Anterior cingulate cortex (tissue), 58 donors: ENCODE measurements around the gene USP17L21.
"Not testable (repeated sequence)": the region's sequence is repeated elsewhere in the genome, so short reads cannot be mapped to it uniquely, and the experiment has no call there.

Experiments
- DNase-seq, 58 donors: peaks; one replicate each; lab custom pipeline; 2025; lab: John Stamatoyannopoulos, UW

Gene USP17L21

DNA sequence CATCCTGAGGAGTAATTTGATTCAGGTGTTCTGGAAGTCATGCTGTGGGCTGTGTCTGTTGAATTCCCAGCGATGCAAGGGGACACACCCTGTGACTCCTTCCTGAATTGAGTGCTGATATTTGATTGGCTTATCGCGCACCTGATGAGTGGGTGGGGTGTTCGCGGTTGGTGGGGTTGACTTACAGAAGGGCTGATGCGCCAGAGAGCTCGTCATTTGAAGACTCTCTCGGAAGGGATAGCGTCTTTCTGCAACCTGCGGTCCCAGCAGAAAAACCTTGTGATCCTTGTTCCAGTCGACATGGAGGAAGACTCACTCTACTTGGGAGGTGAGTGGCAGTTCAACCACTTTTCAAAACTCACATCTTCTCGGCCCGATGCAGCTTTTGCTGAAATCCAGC, at the start of gene USP17L21:
Gene USP17L21 (plus strand): TSS at position 301 of the 400 bp plus-strand sequence. CDS start 0 bp downstream, at position 301.
- not testable (repeated sequence) for DNase-seq

- DNase-seq = not testable (repeated sequence)
These were observed 48.0 kb upstream of the USP17L21 start for GRCh38 chr4:9214701-9215100.

- DNase-seq = not testable (repeated sequence)
These were observed 47.6 kb upstream of the USP17L21 start, which contains the start of gene USP17L11 for GRCh38 chr4:9215105-9215504. Gene USP17L11, plus strand, starts transcription at chr4:9215405. Its CDS starts 0 bp downstream, at chr4:9215405.

DNA sequence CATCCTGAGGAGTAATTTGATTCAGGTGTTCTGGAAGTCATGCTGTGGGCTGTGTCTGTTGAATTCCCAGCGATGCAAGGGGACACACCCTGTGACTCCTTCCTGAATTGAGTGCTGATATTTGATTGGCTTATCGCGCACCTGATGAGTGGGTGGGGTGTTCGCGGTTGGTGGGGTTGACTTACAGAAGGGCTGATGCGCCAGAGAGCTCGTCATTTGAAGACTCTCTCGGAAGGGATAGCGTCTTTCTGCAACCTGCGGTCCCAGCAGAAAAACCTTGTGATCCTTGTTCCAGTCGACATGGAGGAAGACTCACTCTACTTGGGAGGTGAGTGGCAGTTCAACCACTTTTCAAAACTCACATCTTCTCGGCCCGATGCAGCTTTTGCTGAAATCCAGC, 42.8 kb upstream of the USP17L21 start, which contains the start of gene USP17L12:
Gene USP17L12 (plus strand): TSS at position 301 of the 400 bp plus-strand sequence. CDS start 0 bp downstream, at position 301.
- DNase-seq = not testable (repeated sequence)

DNA sequence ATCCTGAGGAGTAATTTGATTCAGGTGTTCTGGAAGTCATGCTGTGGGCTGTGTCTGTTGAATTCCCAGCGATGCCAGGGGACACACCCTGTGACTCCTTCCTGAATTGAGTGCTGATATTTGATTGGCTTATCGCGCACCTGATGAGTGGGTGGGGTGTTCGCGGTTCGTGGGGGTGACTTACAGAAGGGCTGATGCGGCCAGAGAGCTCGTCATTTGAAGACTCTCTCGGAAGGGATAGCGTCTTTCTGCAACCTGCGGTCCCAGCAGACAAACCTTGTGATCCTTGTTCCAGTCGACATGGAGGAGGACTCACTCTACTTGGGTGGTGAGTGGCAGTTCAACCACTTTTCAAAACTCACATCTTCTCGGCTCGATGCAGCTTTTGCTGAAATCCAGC, 38.1 kb upstream of the USP17L21 start, which contains the start of gene USP17L13:
Gene USP17L13 (plus strand): TSS at position 301 of the 400 bp plus-strand sequence. CDS start 0 bp downstream, at position 301.
- not testable (repeated sequence) for DNase-seq

DNA sequence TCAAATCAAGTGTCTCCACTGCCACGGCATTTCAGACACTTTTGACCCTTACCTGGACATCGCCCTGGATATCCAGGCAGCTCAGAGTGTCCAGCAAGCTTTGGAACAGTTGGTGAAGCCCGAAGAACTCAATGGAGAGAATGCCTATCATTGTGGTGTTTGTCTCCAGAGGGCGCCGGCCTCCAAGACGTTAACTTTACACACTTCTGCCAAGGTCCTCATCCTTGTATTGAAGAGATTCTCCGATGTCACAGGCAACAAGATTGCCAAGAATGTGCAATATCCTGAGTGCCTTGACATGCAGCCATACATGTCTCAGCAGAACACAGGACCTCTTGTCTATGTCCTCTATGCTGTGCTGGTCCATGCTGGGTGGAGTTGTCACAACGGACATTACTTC, 32.4 kb upstream of the USP17L21 start:
- not testable (repeated sequence) for DNase-seq

GRCh38 chr4:9234085-9234484, 28.6 kb upstream of the USP17L21 start, which contains the start of gene USP17L15:
Gene USP17L15, plus strand, starts transcription at chr4:9234385. Its CDS starts 0 bp downstream, at chr4:9234385.
- not testable (repeated sequence) for DNase-seq

- DNase-seq = not testable (repeated sequence)
These were observed 24.2 kb upstream of the USP17L21 start for GRCh38 chr4:9238461-9238860.

GRCh38 chr4:9243579-9243978, 19.1 kb upstream of the USP17L21 start, which contains the start of gene USP17L17:
Gene USP17L17, plus strand, starts transcription at chr4:9243879. Its CDS starts 0 bp downstream, at chr4:9243879.
- not testable (repeated sequence) for DNase-seq

GRCh38 chr4:9247953-9248680, 14.6 kb upstream of the USP17L21 start, which contains the start of gene USP17L18:
Gene USP17L18, plus strand, starts transcription at chr4:9248630. Its CDS starts 0 bp downstream, at chr4:9248630.
- not testable (repeated sequence) for DNase-seq

DNA sequence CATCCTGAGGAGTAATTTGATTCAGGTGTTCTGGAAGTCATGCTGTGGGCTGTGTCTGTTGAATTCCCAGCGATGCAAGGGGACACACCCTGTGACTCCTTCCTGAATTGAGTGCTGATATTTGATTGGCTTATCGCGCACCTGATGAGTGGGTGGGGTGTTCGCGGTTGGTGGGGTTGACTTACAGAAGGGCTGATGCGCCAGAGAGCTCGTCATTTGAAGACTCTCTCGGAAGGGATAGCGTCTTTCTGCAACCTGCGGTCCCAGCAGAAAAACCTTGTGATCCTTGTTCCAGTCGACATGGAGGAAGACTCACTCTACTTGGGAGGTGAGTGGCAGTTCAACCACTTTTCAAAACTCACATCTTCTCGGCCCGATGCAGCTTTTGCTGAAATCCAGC, 9.6 kb upstream of the USP17L21 start, which contains the start of gene USP17L19:
Gene USP17L19 (plus strand): TSS at position 301 of the 400 bp plus-strand sequence. CDS start 0 bp downstream, at position 301.
- not testable (repeated sequence) for DNase-seq

GRCh38 chr4:9257824-9258223, 4.8 kb upstream of the USP17L21 start, which contains the start of gene USP17L20:
Gene USP17L20, plus strand, starts transcription at chr4:9258124. Its CDS starts 0 bp downstream, at chr4:9258124.
- DNase-seq = not testable (repeated sequence)

- not testable (repeated sequence) for DNase-seq
These were observed 4.6 kb downstream of the USP17L21 start, which contains the start of gene USP17L22 for GRCh38 chr4:9267319-9267718. Gene USP17L22, plus strand, starts transcription at chr4:9267619. Its CDS starts 0 bp downstream, at chr4:9267619.

DNA sequence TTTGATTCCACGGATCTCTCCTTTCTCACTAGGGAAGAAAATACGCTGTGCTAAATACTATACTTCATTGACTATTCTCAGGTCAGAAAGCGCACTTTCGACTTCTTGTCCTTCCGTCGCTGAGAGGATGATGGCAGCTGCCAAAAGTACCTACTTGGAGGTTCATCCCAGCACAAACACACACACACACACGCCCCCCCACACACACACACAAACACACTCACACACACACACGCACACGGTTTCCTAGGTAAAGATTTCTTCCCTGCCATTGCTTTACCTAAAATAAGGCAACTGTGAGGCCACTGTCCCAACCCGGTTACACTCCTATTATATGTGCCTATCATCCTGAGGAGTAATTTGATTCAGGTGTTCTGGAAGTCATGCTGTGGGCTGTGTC, 9.0 kb downstream of the USP17L21 start:
- DNase-seq = not testable (repeated sequence)
